HepG2 (cell line): Measurements from ENCODE around the gene MPC1. TPM values are rescaled to one million over a fixed set of nuclear protein-coding genes. Genes with fewer than 3 reads are reported as not detected.

Experiments used
- CREM ChIP-seq, 2 experiments: sonication (generic) in 1 of 2; formaldehyde crosslinking in 1 of 2; IDR thresholded peaks; 2 replicates each; pipeline versions ENCODE4 v1.4.0 to v1.6.1; 2016 to 2020; ENCODE audit warnings: antibody characterized with exemption in 1 of 2, mild to moderate bottlenecking in 1 of 2, missing genetic modification reagents in 1 of 2
- GATAD2A ChIP-seq: IDR thresholded peaks from 2 replicates; pipeline ENCODE4 v1.6.1; 2016
- GFI1 ChIP-seq: sonication (generic); formaldehyde crosslinking; IDR thresholded peaks from 2 replicates; pipeline ENCODE4 v1.5.0; 2020; ENCODE audit warnings: missing genetic modification reagents, mild to moderate bottlenecking, borderline replicate concordance
- HNF4A ChIP-seq: sonication (generic); formaldehyde crosslinking; IDR thresholded peaks from 2 replicates; pipeline ENCODE4 v1.4.0; 2020; ENCODE audit warnings: missing genetic modification reagents
- MED13 ChIP-seq: sonication (generic); formaldehyde crosslinking; IDR thresholded peaks from 2 replicates; pipeline ENCODE4 v1.5.0; 2020; ENCODE audit warnings: missing genetic modification reagents
- NBN ChIP-seq: fragments of 450-650 bp; conservative IDR thresholded peaks from 2 replicates; pipeline ENCODE4 v1.6.1; 2017
- NFIC ChIP-seq: IDR thresholded peaks from 2 replicates; pipeline ENCODE4 v1.6.1; 2012; ENCODE audit warnings: mild to moderate bottlenecking, low read length, inconsistent platforms
- NONO ChIP-seq, 2 experiments: fragments of 450-650 bp in 1 of 2; sonication (generic) in 1 of 2; formaldehyde crosslinking in 1 of 2; IDR thresholded peaks in 1 of 2; conservative IDR thresholded peaks in 1 of 2; 2 replicates each; pipeline versions ENCODE4 v1.6.1 to v1.8.0; 2017 to 2022; ENCODE audit warnings: mild to moderate bottlenecking in 1 of 2, missing genetic modification reagents in 1 of 2, moderate library complexity in 1 of 2
- RBM22 ChIP-seq: fragments of 200-400 bp; formaldehyde crosslinking; optimal IDR thresholded peaks from 2 replicates; pipeline ENCODE3; 2017; ENCODE audit warnings: mild to moderate bottlenecking, low read length, moderate library complexity
- SMAD3 ChIP-seq: sonication (generic); formaldehyde crosslinking; IDR thresholded peaks from 2 replicates; pipeline ENCODE4 v1.4.0; 2020; ENCODE audit warnings: missing genetic modification reagents
- SMARCC2 ChIP-seq: fragments of 450-650 bp; IDR thresholded peaks from 2 replicates; pipeline ENCODE4 v1.6.1; 2017; ENCODE audit warnings: antibody characterized with exemption, mild to moderate bottlenecking
- SRSF1 ChIP-seq: fragments of 200-400 bp; formaldehyde crosslinking; optimal IDR thresholded peaks from 2 replicates; pipeline ENCODE3; 2017; ENCODE audit warnings: mild to moderate bottlenecking, low read depth, low read length, moderate library complexity
- TARDBP ChIP-seq: sonication (generic); formaldehyde crosslinking; IDR thresholded peaks from 2 replicates; pipeline ENCODE4 v1.8.0; 2022; ENCODE audit warnings: mild to moderate bottlenecking, missing genetic modification reagents
- XBP1 ChIP-seq: sonication (generic); formaldehyde crosslinking; IDR thresholded peaks from 2 replicates; pipeline ENCODE4 v1.5.0; 2020; ENCODE audit warnings: missing genetic modification reagents
- ZBTB7B ChIP-seq: sonication (generic); formaldehyde crosslinking; IDR thresholded peaks from 2 replicates; pipeline ENCODE4 v1.4.0; 2020; ENCODE audit warnings: missing genetic modification reagents
- ZFX ChIP-seq: sonication (generic); formaldehyde crosslinking; IDR thresholded peaks from 2 replicates; pipeline ENCODE4 v1.4.0; 2020; ENCODE audit warnings: mild to moderate bottlenecking, low read depth, missing genetic modification reagents, moderate library complexity
- ZNF263 ChIP-seq: sonication (generic); formaldehyde crosslinking; IDR thresholded peaks from 2 replicates; pipeline ENCODE4 v1.4.0; 2020; ENCODE audit warnings: missing genetic modification reagents
- ZNF652 ChIP-seq: IDR thresholded peaks from 2 replicates; pipeline ENCODE4 v1.6.1; 2016; ENCODE audit warnings: low read depth, borderline replicate concordance
- ZNF816 ChIP-seq: sonication (generic); formaldehyde crosslinking; IDR thresholded peaks from 2 replicates; pipeline ENCODE4 v1.8.0; 2022; ENCODE audit warnings: missing genetic modification reagents, mild to moderate bottlenecking, borderline replicate concordance
- ZSCAN31 ChIP-seq: sonication (generic); formaldehyde crosslinking; IDR thresholded peaks from 2 replicates; pipeline ENCODE4 v1.5.0; 2020; ENCODE audit warnings: low read depth, mild to moderate bottlenecking, missing genetic modification reagents
- polyA plus RNA-seq, 8 experiments: library from polyadenylated mRNA; depleted of rRNA in 3 of 8; stranded (reverse) in 7 of 8; unstranded in 1 of 8; fragments of >200 nt; fragmentation: Illumina TruSeq in 4 of 8; extraction: Trizol in 4 of 8; gene quantifications; 2 replicates each; pipeline versions ENCODE4 v1.2.1 to v1.2.3, GENCODE V29; 2011 to 2016; ENCODE audit warnings: low read depth in 4 of 8, missing spikeins in 1 of 8, mixed read lengths in 1 of 8; ENCODE audit not compliant: insufficient read depth in 1 of 8
- total RNA-seq, 5 experiments: library from RNA; depleted of rRNA; stranded (reverse); fragments of >200 nt; fragmentation: Illumina TruSeq; extraction: Trizol; gene quantifications; 2 replicates each; pipeline ENCODE4 v1.2.3, GENCODE V29; 2016; ENCODE audit warnings: low read depth in 1 of 5
- TF ChIP-seq, protein P1 (sequence below): sonication (generic); formaldehyde crosslinking; IDR thresholded peaks from 2 replicates; pipeline ENCODE4 v1.8.0; 2022; ENCODE audit warnings: mild to moderate bottlenecking, missing genetic modification reagents, moderate library complexity
- TF ChIP-seq, protein P2 (sequence below): sonication (generic); formaldehyde crosslinking; IDR thresholded peaks from 2 replicates; pipeline ENCODE4 v1.8.1; 2023; ENCODE audit warnings: mild to moderate bottlenecking, missing genetic modification reagents, borderline replicate concordance
- TF ChIP-seq, protein P3 (sequence below): sonication (generic); formaldehyde crosslinking; IDR thresholded peaks from 2 replicates; pipeline ENCODE4 v1.5.0; 2020; ENCODE audit warnings: missing genetic modification reagents
- TF ChIP-seq, protein P4 (sequence below): sonication (generic); formaldehyde crosslinking; IDR thresholded peaks from 2 replicates; pipeline ENCODE4 v1.4.0; 2020; ENCODE audit warnings: missing genetic modification reagents
- TF ChIP-seq, protein P5 (sequence below): sonication (generic); formaldehyde crosslinking; IDR thresholded peaks from 2 replicates; pipeline ENCODE4 v1.5.0; 2020; ENCODE audit warnings: missing genetic modification reagents

The MPC1 gene
- total and polyA plus RNA-seq, 2 of the 13 experiments (the other 11 are each of a cell fraction or from before 2014, with no cell fraction given), result 189 to 214 TPM

DNA sequence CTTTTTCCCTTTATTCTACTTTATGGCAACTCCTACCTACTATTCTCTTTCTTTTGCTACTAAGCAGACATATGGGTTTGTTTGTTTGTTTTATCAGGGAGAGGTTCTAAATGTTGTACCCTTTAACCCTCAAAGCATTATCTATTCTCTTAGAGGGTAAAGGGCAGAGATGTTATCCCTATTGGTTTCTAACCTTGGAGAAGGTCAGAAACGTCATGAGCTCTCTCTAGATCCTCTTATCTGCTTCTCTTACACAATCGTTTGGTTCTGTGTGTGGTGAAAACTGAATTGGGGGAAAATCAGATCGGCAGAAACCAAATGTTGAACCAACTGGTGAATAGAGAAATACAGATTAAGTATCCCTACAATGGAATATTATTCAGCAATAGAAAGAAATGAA, 6.4 kb upstream of the MPC1 start (continued):
- TF ChIP-seq, protein P1, sequence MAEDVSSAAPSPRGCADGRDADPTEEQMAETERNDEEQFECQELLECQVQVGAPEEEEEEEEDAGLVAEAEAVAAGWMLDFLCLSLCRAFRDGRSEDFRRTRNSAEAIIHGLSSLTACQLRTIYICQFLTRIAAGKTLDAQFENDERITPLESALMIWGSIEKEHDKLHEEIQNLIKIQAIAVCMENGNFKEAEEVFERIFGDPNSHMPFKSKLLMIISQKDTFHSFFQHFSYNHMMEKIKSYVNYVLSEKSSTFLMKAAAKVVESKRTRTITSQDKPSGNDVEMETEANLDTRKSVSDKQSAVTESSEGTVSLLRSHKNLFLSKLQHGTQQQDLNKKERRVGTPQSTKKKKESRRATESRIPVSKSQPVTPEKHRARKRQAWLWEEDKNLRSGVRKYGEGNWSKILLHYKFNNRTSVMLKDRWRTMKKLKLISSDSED (CRISPR knock-in tag), result no peak
- TF ChIP-seq, protein P2, sequence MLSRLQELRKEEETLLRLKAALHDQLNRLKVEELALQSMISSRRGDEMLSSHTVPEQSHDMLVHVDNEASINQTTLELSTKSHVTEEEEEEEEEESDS (CRISPR knock-in tag), result no peak
- TF ChIP-seq ZNF652 (CRISPR knock-in tag) (peak; percentile 35; the same call in 1 of the 2 replicates), SRSF1 (no peak), SMAD3 (CRISPR knock-in tag) (peak; percentile 15; the same call in 1 of the 2 replicates), TARDBP (CRISPR knock-in tag) (peak; percentile 40; the same call in 1 of the 2 replicates), GATAD2A (CRISPR knock-in tag) (peak; percentile 96), NBN (0 out of 2 replicates have a peak, but pooled peaks have one; percentile 54), NFIC (peak; percentile 75), SMARCC2 (no peak), ZFX (CRISPR knock-in tag) (peak; percentile 6), ZNF263 (CRISPR knock-in tag) (no peak), NONO (IDR thresholded peaks at IDR 0.05) (no peak), NONO (CRISPR knock-in tag; conservative IDR thresholded peaks at IDR 0.05) (peak; percentile 69), MED13 (CRISPR knock-in tag) (no peak), GFI1 (CRISPR knock-in tag) (peak; percentile 51; the same call in 1 of the 2 replicates), CREM (IDR thresholded peaks at IDR 0.05) (peak; percentile 79), CREM (CRISPR knock-in tag; IDR thresholded peaks at IDR 0.05) (no peak), XBP1 (CRISPR knock-in tag) (no peak), ZNF816 (CRISPR knock-in tag) (no peak), RBM22 (no peak), ZSCAN31 (CRISPR knock-in tag) (no peak), ZBTB7B (peak; percentile 16; the same call in 1 of the 2 replicates), HNF4A (CRISPR knock-in tag) (peak; percentile 82)
- TF ChIP-seq, protein P3, sequence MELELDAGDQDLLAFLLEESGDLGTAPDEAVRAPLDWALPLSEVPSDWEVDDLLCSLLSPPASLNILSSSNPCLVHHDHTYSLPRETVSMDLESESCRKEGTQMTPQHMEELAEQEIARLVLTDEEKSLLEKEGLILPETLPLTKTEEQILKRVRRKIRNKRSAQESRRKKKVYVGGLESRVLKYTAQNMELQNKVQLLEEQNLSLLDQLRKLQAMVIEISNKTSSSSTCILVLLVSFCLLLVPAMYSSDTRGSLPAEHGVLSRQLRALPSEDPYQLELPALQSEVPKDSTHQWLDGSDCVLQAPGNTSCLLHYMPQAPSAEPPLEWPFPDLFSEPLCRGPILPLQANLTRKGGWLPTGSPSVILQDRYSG, result no peak
- TF ChIP-seq, protein P4, sequence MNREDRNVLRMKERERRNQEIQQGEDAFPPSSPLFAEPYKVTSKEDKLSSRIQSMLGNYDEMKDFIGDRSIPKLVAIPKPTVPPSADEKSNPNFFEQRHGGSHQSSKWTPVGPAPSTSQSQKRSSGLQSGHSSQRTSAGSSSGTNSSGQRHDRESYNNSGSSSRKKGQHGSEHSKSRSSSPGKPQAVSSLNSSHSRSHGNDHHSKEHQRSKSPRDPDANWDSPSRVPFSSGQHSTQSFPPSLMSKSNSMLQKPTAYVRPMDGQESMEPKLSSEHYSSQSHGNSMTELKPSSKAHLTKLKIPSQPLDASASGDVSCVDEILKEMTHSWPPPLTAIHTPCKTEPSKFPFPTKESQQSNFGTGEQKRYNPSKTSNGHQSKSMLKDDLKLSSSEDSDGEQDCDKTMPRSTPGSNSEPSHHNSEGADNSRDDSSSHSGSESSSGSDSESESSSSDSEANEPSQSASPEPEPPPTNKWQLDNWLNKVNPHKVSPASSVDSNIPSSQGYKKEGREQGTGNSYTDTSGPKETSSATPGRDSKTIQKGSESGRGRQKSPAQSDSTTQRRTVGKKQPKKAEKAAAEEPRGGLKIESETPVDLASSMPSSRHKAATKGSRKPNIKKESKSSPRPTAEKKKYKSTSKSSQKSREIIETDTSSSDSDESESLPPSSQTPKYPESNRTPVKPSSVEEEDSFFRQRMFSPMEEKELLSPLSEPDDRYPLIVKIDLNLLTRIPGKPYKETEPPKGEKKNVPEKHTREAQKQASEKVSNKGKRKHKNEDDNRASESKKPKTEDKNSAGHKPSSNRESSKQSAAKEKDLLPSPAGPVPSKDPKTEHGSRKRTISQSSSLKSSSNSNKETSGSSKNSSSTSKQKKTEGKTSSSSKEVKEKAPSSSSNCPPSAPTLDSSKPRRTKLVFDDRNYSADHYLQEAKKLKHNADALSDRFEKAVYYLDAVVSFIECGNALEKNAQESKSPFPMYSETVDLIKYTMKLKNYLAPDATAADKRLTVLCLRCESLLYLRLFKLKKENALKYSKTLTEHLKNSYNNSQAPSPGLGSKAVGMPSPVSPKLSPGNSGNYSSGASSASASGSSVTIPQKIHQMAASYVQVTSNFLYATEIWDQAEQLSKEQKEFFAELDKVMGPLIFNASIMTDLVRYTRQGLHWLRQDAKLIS (CRISPR knock-in tag), result no peak
- TF ChIP-seq, protein P5, sequence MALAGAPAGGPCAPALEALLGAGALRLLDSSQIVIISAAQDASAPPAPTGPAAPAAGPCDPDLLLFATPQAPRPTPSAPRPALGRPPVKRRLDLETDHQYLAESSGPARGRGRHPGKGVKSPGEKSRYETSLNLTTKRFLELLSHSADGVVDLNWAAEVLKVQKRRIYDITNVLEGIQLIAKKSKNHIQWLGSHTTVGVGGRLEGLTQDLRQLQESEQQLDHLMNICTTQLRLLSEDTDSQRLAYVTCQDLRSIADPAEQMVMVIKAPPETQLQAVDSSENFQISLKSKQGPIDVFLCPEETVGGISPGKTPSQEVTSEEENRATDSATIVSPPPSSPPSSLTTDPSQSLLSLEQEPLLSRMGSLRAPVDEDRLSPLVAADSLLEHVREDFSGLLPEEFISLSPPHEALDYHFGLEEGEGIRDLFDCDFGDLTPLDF (CRISPR knock-in tag), result no peak
